H9 (cell line): ENCODE data around the gene LINC00632. TPM values are rescaled to one million over a fixed set of nuclear protein-coding genes. Genes with fewer than 3 reads are reported as not detected.

Source experiments
- DNase-seq: peaks from one replicate; pipeline ENCODE4 v3.0.0-alpha.2; 2017
- H2AFZ ChIP-seq: one replicate; pipeline ENCODE4 v1.6.1; 2013; ENCODE audit warnings: mild to moderate bottlenecking, low read length, control low read depth, moderate library complexity
- H2AK5ac ChIP-seq: 2 replicates; pipeline ENCODE4 v1.6.1; 2013; ENCODE audit warnings: low read length, control low read depth, mixed read lengths; ENCODE audit not compliant: insufficient read length
- H2BK120ac ChIP-seq: one replicate; pipeline ENCODE4 v1.6.1; 2013; ENCODE audit warnings: low read depth, mild to moderate bottlenecking, low read length, control low read depth, inconsistent platforms; ENCODE audit not compliant: poor library complexity, severe bottlenecking
- H2BK12ac ChIP-seq: 2 replicates; pipeline ENCODE4 v1.6.1; 2013; ENCODE audit warnings: low read length, control low read depth, mixed read lengths, low read depth; ENCODE audit not compliant: insufficient read length
- H2BK15ac ChIP-seq: 2 replicates; pipeline ENCODE4 v1.6.1; 2013; ENCODE audit warnings: low read depth, low read length, control low read depth
- H2BK20ac ChIP-seq: one replicate; pipeline ENCODE4 v1.6.1; 2013; ENCODE audit warnings: low read depth, mild to moderate bottlenecking, low read length, control low read depth, inconsistent platforms; ENCODE audit not compliant: poor library complexity, severe bottlenecking
- H2BK5ac ChIP-seq: 2 replicates; pipeline ENCODE4 v1.6.1; 2013; ENCODE audit warnings: low read length, control low read depth, mixed read lengths; ENCODE audit not compliant: insufficient read length
- H3K14ac ChIP-seq: 2 replicates; pipeline ENCODE4 v1.6.1; 2013; ENCODE audit warnings: low read length, control low read depth; ENCODE audit not compliant: insufficient read depth
- H3K18ac ChIP-seq: 2 replicates; pipeline ENCODE4 v1.6.1; 2013; ENCODE audit warnings: low read depth, mild to moderate bottlenecking, mixed read lengths, low read length, control low read depth; ENCODE audit not compliant: insufficient read length
- H3K23ac ChIP-seq: 2 replicates; pipeline ENCODE4 v1.6.1; 2013; ENCODE audit warnings: low read length, control low read depth, mixed read lengths, low read depth; ENCODE audit not compliant: insufficient read length
- H3K23me2 ChIP-seq: 2 replicates; pipeline ENCODE4 v1.6.1; 2013; ENCODE audit warnings: low read depth, mild to moderate bottlenecking, mixed read lengths, low read length, control low read depth; ENCODE audit not compliant: insufficient read length, poor library complexity, severe bottlenecking
- H3K27ac ChIP-seq: 2 replicates; pipeline ENCODE4 v1.5.1; 2013; ENCODE audit warnings: low read length, control low read depth, mixed read lengths, low read depth; ENCODE audit not compliant: insufficient read length
- H3K27me3 ChIP-seq: 2 replicates; pipeline ENCODE4 v1.6.1; 2013; ENCODE audit warnings: low read length, control low read depth, inconsistent platforms; ENCODE audit not compliant: insufficient read depth
- H3K4ac ChIP-seq: 2 replicates; pipeline ENCODE4 v1.6.1; 2013; ENCODE audit warnings: low read depth, mild to moderate bottlenecking, control low read depth, inconsistent platforms, low read length, moderate library complexity
- H3K4me1 ChIP-seq: 2 replicates; pipeline ENCODE4 v1.6.1; 2013; ENCODE audit warnings: low read length, control low read depth, inconsistent platforms; ENCODE audit not compliant: insufficient read depth
- H3K4me2 ChIP-seq: 2 replicates; pipeline ENCODE4 v1.6.1; 2013; ENCODE audit warnings: low read length, control low read depth, mixed read lengths; ENCODE audit not compliant: insufficient read length, insufficient read depth
- H3K56ac ChIP-seq: 2 replicates; pipeline ENCODE4 v1.6.1; 2013; ENCODE audit warnings: low read depth, mild to moderate bottlenecking, mixed read lengths, low read length, control low read depth; ENCODE audit not compliant: insufficient read length
- H3K79me1 ChIP-seq: 2 replicates; pipeline ENCODE4 v1.6.1; 2013; ENCODE audit warnings: low read depth, mild to moderate bottlenecking, moderate library complexity, low read length, control low read depth, inconsistent platforms; ENCODE audit not compliant: insufficient read depth, poor library complexity, severe bottlenecking
- H3K79me2 ChIP-seq: 2 replicates; pipeline ENCODE4 v1.6.1; 2013; ENCODE audit warnings: low read length, control low read depth, inconsistent platforms; ENCODE audit not compliant: insufficient read depth
- H3K9ac ChIP-seq: 2 replicates; pipeline ENCODE4 v1.6.1; 2013; ENCODE audit warnings: low read length, control low read depth, mixed read lengths; ENCODE audit not compliant: insufficient read length; ENCODE audit errors: extremely low read depth
- H3K9me3 ChIP-seq: one replicate; pipeline ENCODE4 v1.6.1; 2013; ENCODE audit warnings: low read depth, low read length, inconsistent platforms; ENCODE audit not compliant: control insufficient read depth
- H3T11ph ChIP-seq: one replicate; pipeline ENCODE4 v1.6.1; 2013; ENCODE audit warnings: mild to moderate bottlenecking, low read length, control low read depth, inconsistent platforms
- H4K20me1 ChIP-seq: one replicate; pipeline ENCODE4 v1.6.1; 2013; ENCODE audit not compliant: control insufficient read depth, insufficient read length, insufficient read depth
- H4K5ac ChIP-seq: 2 replicates; pipeline ENCODE4 v1.6.1; 2013; ENCODE audit warnings: low read depth, mild to moderate bottlenecking, mixed read lengths, low read length, control low read depth; ENCODE audit not compliant: insufficient read length
- H4K8ac ChIP-seq: replicated peaks from 2 replicates; pipeline ENCODE4 v1.6.1; 2013; ENCODE audit warnings: low read length, control low read depth, mixed read lengths, low read depth; ENCODE audit not compliant: insufficient read length
- H4K91ac ChIP-seq: 2 replicates; pipeline ENCODE4 v1.6.1; 2013; ENCODE audit warnings: low read depth, mild to moderate bottlenecking, moderate library complexity, mixed read lengths, low read length, control low read depth; ENCODE audit not compliant: insufficient read length
- H3K27ac Mint-ChIP-seq, 3 experiments: 2 replicates in 2 of 3; 3 replicates in 1 of 3; pipeline ENCODE4 v1.8.0; 2020 to 2021; ENCODE audit warnings: mixed read lengths in 3 of 3, mild to moderate bottlenecking in 1 of 3, moderate library complexity in 1 of 3
- H3K27me3 Mint-ChIP-seq: 2 replicates; pipeline ENCODE4 v1.8.0; 2021; ENCODE audit warnings: low read depth, mild to moderate bottlenecking, moderate library complexity, mixed read lengths
- H3K36me3 Mint-ChIP-seq, 3 experiments: 2 replicates in 2 of 3; 3 replicates in 1 of 3; pipeline ENCODE4 v1.8.0; 2020 to 2021; ENCODE audit warnings: low read depth in 3 of 3, mixed read lengths in 3 of 3; ENCODE audit not compliant: insufficient read depth in 1 of 3
- H3K4me1 Mint-ChIP-seq, 2 experiments: 2 replicates each; pipeline ENCODE4 v1.8.0; 2020; ENCODE audit warnings: mixed read lengths in 2 of 2
- H3K4me3 Mint-ChIP-seq, 2 experiments: 2 replicates in 1 of 2; 3 replicates in 1 of 2; pipeline ENCODE4 v1.8.0; 2020 to 2021; ENCODE audit warnings: mild to moderate bottlenecking in 2 of 2, mixed read lengths in 2 of 2, moderate library complexity in 1 of 2
- H3K9me3 Mint-ChIP-seq, 2 experiments: 2 replicates in 1 of 2; 3 replicates in 1 of 2; pipeline ENCODE4 v1.8.0; 2020; ENCODE audit warnings: mild to moderate bottlenecking in 2 of 2, mixed read lengths in 2 of 2, moderate library complexity in 1 of 2
- WGBS: extraction: QIAGEN DNeasy Blood & Tissue Kit; methylation state at CpG from one replicate; pipeline ENCODE4 v1.1.7; 2013; ENCODE audit warnings: missing lambda C conversion rate, low lambda C conversion rate, mixed read lengths; ENCODE audit not compliant: insufficient read length; ENCODE audit errors: extremely low coverage; 5-methylcytosine and 5-hydroxymethylcytosine counted together
- total RNA-seq: library from RNA; stranded (reverse); gene quantifications from 2 replicates; pipeline ENCODE4 v1.2.1, GENCODE V29; 2021
- TF ChIP-seq, protein P1 (sequence below): fragments of 200-600 bp; sonication (generic); conservative IDR thresholded peaks from 3 replicates; pipeline ENCODE4 v1.8.0; 2021; ENCODE audit warnings: antibody characterized with exemption, mild to moderate bottlenecking

The LINC00632 gene
- total RNA-seq, 1 experiment from 2014 or later, result 46.3 TPM

DNA sequence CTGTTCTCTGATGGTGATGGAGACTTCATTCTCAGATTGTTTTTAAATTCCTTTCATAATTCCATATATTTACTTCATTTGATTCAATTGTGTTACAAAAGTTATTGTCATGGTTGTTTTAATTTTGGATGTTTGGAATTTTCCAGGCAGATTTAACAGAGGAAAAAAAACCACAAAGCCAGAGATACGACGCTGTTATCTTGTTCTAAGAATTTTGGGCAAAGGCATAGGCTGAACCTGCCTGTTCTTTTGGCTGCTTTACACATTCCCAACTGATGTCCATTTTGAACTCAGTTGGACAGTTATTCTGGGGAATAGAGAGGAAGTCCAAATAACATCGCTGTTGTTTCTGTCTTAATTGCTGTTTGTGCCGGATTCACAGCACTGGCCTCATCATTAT lies 65.7 kb downstream of the LINC00632 start:
- Mint-ChIP-seq H3K9me3 (peaks cover 54 to 65% of the 10 kb centered on the region in 2 experiments), H3K4me1 (peaks cover 7% of the 10 kb centered on the region in 2 experiments), H3K27ac (no peak overlapping the region), H3K4me3 (no peak overlapping the region), H3K36me3 (peaks cover 23 to 29% (median 24%) of the 10 kb centered on the region in 3 experiments), H3K27me3 (no peaks in the 10 kb centered on the region)
- H3K14ac ChIP-seq, result no peak overlapping the region
- no peak overlapping the region for H3K56ac ChIP-seq
- no peak overlapping the region for H4K5ac ChIP-seq
- H3K79me2 ChIP-seq, result no peaks in the 10 kb centered on the region
- H2AFZ ChIP-seq, result no peak overlapping the region
- H3K79me1 ChIP-seq, result no peaks in the 10 kb centered on the region
- DNase-seq, result no peak
- H3K23me2 ChIP-seq, result no peaks in the 10 kb centered on the region
- no peak overlapping the region for H4K8ac ChIP-seq
- H3K4me2 ChIP-seq, result no peak overlapping the region
- no peak overlapping the region for H3K27ac ChIP-seq
- no peak overlapping the region for H2BK20ac ChIP-seq
- no peak overlapping the region for H3T11ph ChIP-seq
- H2BK5ac ChIP-seq, result no peak overlapping the region
- no peak overlapping the region for H4K91ac ChIP-seq
- WGBS, result no CpG with 5 or more reads among the region's 4 CpGs
- no peak overlapping the region for H2BK120ac ChIP-seq
- H2BK12ac ChIP-seq, result no peak overlapping the region
- no peak overlapping the region for H3K18ac ChIP-seq
- no peaks in the 10 kb centered on the region for H4K20me1 ChIP-seq
- no peak overlapping the region for H3K4ac ChIP-seq
- H3K9ac ChIP-seq, result no peak overlapping the region
- H3K9me3 ChIP-seq, result peaks cover 5% of the 10 kb centered on the region
- no peak overlapping the region for H3K23ac ChIP-seq
- H2BK15ac ChIP-seq, result no peak overlapping the region
- H2AK5ac ChIP-seq, result no peak overlapping the region
- peaks cover 3% of the 10 kb centered on the region; the same call in 1 of the 2 replicates for H3K4me1 ChIP-seq
- no peaks in the 10 kb centered on the region for H3K27me3 ChIP-seq
- TF ChIP-seq, protein P1, sequence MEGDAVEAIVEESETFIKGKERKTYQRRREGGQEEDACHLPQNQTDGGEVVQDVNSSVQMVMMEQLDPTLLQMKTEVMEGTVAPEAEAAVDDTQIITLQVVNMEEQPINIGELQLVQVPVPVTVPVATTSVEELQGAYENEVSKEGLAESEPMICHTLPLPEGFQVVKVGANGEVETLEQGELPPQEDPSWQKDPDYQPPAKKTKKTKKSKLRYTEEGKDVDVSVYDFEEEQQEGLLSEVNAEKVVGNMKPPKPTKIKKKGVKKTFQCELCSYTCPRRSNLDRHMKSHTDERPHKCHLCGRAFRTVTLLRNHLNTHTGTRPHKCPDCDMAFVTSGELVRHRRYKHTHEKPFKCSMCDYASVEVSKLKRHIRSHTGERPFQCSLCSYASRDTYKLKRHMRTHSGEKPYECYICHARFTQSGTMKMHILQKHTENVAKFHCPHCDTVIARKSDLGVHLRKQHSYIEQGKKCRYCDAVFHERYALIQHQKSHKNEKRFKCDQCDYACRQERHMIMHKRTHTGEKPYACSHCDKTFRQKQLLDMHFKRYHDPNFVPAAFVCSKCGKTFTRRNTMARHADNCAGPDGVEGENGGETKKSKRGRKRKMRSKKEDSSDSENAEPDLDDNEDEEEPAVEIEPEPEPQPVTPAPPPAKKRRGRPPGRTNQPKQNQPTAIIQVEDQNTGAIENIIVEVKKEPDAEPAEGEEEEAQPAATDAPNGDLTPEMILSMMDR, result no peak
